ENCODE data around the gene LPAR1.

LPAR1 gene

GRCh38 chr9:110978516-110978915, 59.8 kb downstream of the LPAR1 start:
- TF ChIP-seq ZNF274 (IDR thresholded peaks at IDR 0.05; ENCODE audit: low read length) (no peak), ZNF274 (tag by site-specific recombination; IDR thresholded peaks at IDR 0.05; ENCODE audit: borderline replicate concordance) (no peak), ZNF391 (tag by site-specific recombination; IDR thresholded peaks at IDR 0.05; ENCODE audit: borderline replicate concordance, low read depth) (no peak)
- no peak overlapping the region for H3K27ac ChIP-seq (ENCODE audit: extremely low read depth, low read depth, low read length)
- no peaks in the 10 kb centered on the region for H3K4me1 ChIP-seq (ENCODE audit: control insufficient read depth, insufficient read depth, low read length)
- no peaks in the 10 kb centered on the region for H3K36me3 ChIP-seq (ENCODE audit: control insufficient read depth in 2 of 2, insufficient read depth in 1 of 2, low read length in 2 of 2)
- ChIA-PET POLR2A (no interaction called here), CTCF (interaction anchor here (0.7 kb wide), 1 partner anchor 524 kb away, joined by 3 read pairs; no protein-coding TSS in a partner anchor)
- H3K4me3 ChIP-seq (ENCODE audit: low read depth, low read length) = no peak overlapping the region
- no peaks in the 10 kb centered on the region for H3K9me3 ChIP-seq (ENCODE audit: control insufficient read depth, insufficient read depth, low read depth, low read length)

- CTCF ChIA-PET = no interaction called here
- Histone ChIP-seq H3K36me3 (ENCODE audit: control insufficient read depth in 2 of 2, insufficient read depth in 1 of 2, low read length in 2 of 2) (no peaks in the 10 kb centered on the region), H3K9me3 (ENCODE audit: control insufficient read depth, insufficient read depth, low read depth, low read length) (no peaks in the 10 kb centered on the region), H3K27ac (ENCODE audit: extremely low read depth, low read depth, low read length) (no peak overlapping the region), H3K4me1 (ENCODE audit: control insufficient read depth, insufficient read depth, low read length) (no peaks in the 10 kb centered on the region), H3K4me3 (ENCODE audit: low read depth, low read length) (no peak overlapping the region)
- TF ChIP-seq ZSCAN30 (tag by site-specific recombination; IDR thresholded peaks at IDR 0.05) = no peak
- no peak for TF ChIP-seq ZBTB7A (tag by site-specific recombination; IDR thresholded peaks at IDR 0.05; ENCODE audit: low read depth)
- TF ChIP-seq ZNF600 (tag by site-specific recombination; IDR thresholded peaks at IDR 0.05) = no peak
- TF ChIP-seq ZNF658 (tag by site-specific recombination; IDR thresholded peaks at IDR 0.05) = no peak
- no peak for TF ChIP-seq ZNF2 (tag by site-specific recombination; IDR thresholded peaks at IDR 0.05)
- no peak for TF ChIP-seq HIC1 (tag by site-specific recombination; IDR thresholded peaks at IDR 0.05)
- no peak for TF ChIP-seq ZFP69B (tag by site-specific recombination; IDR thresholded peaks at IDR 0.05)
- TF ChIP-seq ZNF629 (tag by site-specific recombination; IDR thresholded peaks at IDR 0.05) = no peak
- POLR2A ChIA-PET = no interaction called here
Observed at GRCh38 chr9:110977259-110977709, 61.0 kb downstream of the LPAR1 start.

GRCh38 chr9:110975969-110976368, 62.3 kb downstream of the LPAR1 start:
- CTCF ChIA-PET = no interaction called here
- Histone ChIP-seq H3K36me3 (ENCODE audit: control insufficient read depth in 2 of 2, insufficient read depth in 1 of 2, low read length in 2 of 2) (peaks cover 0 to 3% of the 10 kb centered on the region in 2 experiments; a peak in 1 of 3 replicates), H3K27ac (ENCODE audit: extremely low read depth, low read depth, low read length) (no peak overlapping the region), H3K4me3 (ENCODE audit: low read depth, low read length) (no peak overlapping the region), H3K4me1 (ENCODE audit: control insufficient read depth, insufficient read depth, low read length) (no peaks in the 10 kb centered on the region), H3K9me3 (ENCODE audit: control insufficient read depth, insufficient read depth, low read depth, low read length) (no peaks in the 10 kb centered on the region)
- POLR2A ChIA-PET = no interaction called here
- TF ChIP-seq INSM2 (tag by site-specific recombination; IDR thresholded peaks at IDR 0.05) (no peak), ZNF48 (tag by site-specific recombination; IDR thresholded peaks at IDR 0.05) (no peak), ZBTB7A (tag by site-specific recombination; IDR thresholded peaks at IDR 0.05; ENCODE audit: low read depth) (no peak), SCRT2 (tag by site-specific recombination; IDR thresholded peaks at IDR 0.05) (no peak), ZNF16 (tag by site-specific recombination; IDR thresholded peaks at IDR 0.05; ENCODE audit: low read depth) (no peak), ZNF184 (tag by site-specific recombination; IDR thresholded peaks at IDR 0.05) (no peak), ZNF121 (tag by site-specific recombination; IDR thresholded peaks at IDR 0.05) (no peak), GLIS2 (tag by site-specific recombination; IDR thresholded peaks at IDR 0.05) (no peak), GLIS1 (tag by site-specific recombination; IDR thresholded peaks at IDR 0.05) (no peak), GLI4 (tag by site-specific recombination; IDR thresholded peaks at IDR 0.05) (no peak), ZNF239 (tag by site-specific recombination; IDR thresholded peaks at IDR 0.05) (no peak), ZNF654 (tag by site-specific recombination; IDR thresholded peaks at IDR 0.05; ENCODE audit: low read depth) (no peak), ZNF202 (tag by site-specific recombination; IDR thresholded peaks at IDR 0.05; ENCODE audit: borderline replicate concordance) (no peak), ELK4 (IDR thresholded peaks at IDR 0.05; ENCODE audit: borderline replicate concordance, low read depth, low read length) (no peak), ZNF501 (tag by site-specific recombination; IDR thresholded peaks at IDR 0.05) (no peak), ZNF580 (tag by site-specific recombination; IDR thresholded peaks at IDR 0.05) (no peak), MZF1 (tag by site-specific recombination; IDR thresholded peaks at IDR 0.05; ENCODE audit: borderline replicate concordance) (no peak), ZBTB26 (tag by site-specific recombination; optimal IDR thresholded peaks at IDR 0.05) (no peak)
